H1 (cell line): ENCODE data around the gene FOXC1. TPM values are rescaled to one million over a fixed set of nuclear protein-coding genes. Genes with fewer than 3 reads are reported as not detected.

Experiments used
- CTCF ChIA-PET: fragments of 300-600 bp; sonication (Branson Sonifier 250); formaldehyde crosslinking; loops from one replicate; lab custom pipeline; 2021; ENCODE audit not compliant: partially characterized antibody; lab: Charles Lee
- POLR2A ChIA-PET: fragments of 300-600 bp; sonication (Branson Sonifier 250); formaldehyde crosslinking; loops from one replicate; lab custom pipeline; 2021; ENCODE audit warnings: inconsistent platforms; ENCODE audit not compliant: partially characterized antibody; lab: Charles Lee
- DNase-seq, 2 experiments: peaks; one replicate each; pipeline versions ENCODE4 v3.0.0 to v3.0.0-alpha.2; 2010 to 2022; ENCODE audit warnings: low spot score in 2 of 2, low read depth in 1 of 2, mixed read lengths in 1 of 2
- FAIRE-seq: peaks from 2 replicates; lab custom pipeline; 2011; peaks lifted over from hg19 to GRCh38; lab: Jason Lieb, UNC
- H2AFZ ChIP-seq: 2 replicates; pipeline ENCODE4 v1.8.1; 2012; ENCODE audit warnings: low read length, inconsistent platforms
- H2AK5ac ChIP-seq: 2 replicates; pipeline ENCODE4 v1.6.1; 2013; ENCODE audit warnings: low read depth, low read length
- H2BK120ac ChIP-seq: replicated peaks from 2 replicates; pipeline ENCODE3; 2013; ENCODE audit warnings: low read depth, low read length, inconsistent platforms
- H2BK12ac ChIP-seq: 2 replicates; pipeline ENCODE4 v1.6.1; 2013; ENCODE audit warnings: low read depth, low read length
- H2BK15ac ChIP-seq: 2 replicates; pipeline ENCODE4 v1.6.1; 2013; ENCODE audit warnings: low read length
- H2BK20ac ChIP-seq: 2 replicates; pipeline ENCODE4 v1.6.1; 2013; ENCODE audit warnings: low read length
- H2BK5ac ChIP-seq: 2 replicates; pipeline ENCODE4 v1.6.1; 2013; ENCODE audit warnings: low read depth, low read length
- H3K14ac ChIP-seq: 2 replicates; pipeline ENCODE4 v1.6.1; 2013; ENCODE audit warnings: inconsistent platforms; ENCODE audit not compliant: insufficient read length
- H3K18ac ChIP-seq: 2 replicates; pipeline ENCODE4 v1.6.1; 2013; ENCODE audit warnings: low read length; ENCODE audit errors: extremely low read depth
- H3K23ac ChIP-seq: 2 replicates; pipeline ENCODE4 v1.6.1; 2013; ENCODE audit warnings: inconsistent platforms; ENCODE audit not compliant: insufficient read length
- H3K23me2 ChIP-seq: 2 replicates; pipeline ENCODE4 v1.6.1; 2013; ENCODE audit warnings: low read depth, low read length
- H3K27ac ChIP-seq: 2 replicates; pipeline ENCODE4 v1.6.1; 2011; ENCODE audit warnings: low read depth, low read length, inconsistent platforms
- H3K27me3 ChIP-seq, 4 experiments: replicated peaks in 1 of 4; 1 replicate in 1 of 4; 2 replicates in 3 of 4; pipeline versions ENCODE4 v1.6.1 to v1.8.1; 2011 to 2013; ENCODE audit warnings: low read length in 3 of 4, mild to moderate bottlenecking in 3 of 4, inconsistent platforms in 2 of 4, mixed read lengths in 2 of 4, moderate library complexity in 1 of 4; ENCODE audit not compliant: control insufficient read depth in 3 of 4, insufficient read depth in 3 of 4; ENCODE audit errors: extremely low read depth in 1 of 4
- H3K36me3 ChIP-seq, 4 experiments: 2 replicates each; pipeline versions ENCODE4 v1.6.1 to v1.8.1; 2011 to 2013; ENCODE audit warnings: mild to moderate bottlenecking in 4 of 4, low read length in 3 of 4, moderate library complexity in 2 of 4, control low read depth in 1 of 4, inconsistent platforms in 1 of 4; ENCODE audit not compliant: insufficient read depth in 4 of 4, control insufficient read depth in 2 of 4
- H3K4ac ChIP-seq: replicated peaks from 2 replicates; pipeline ENCODE3; 2013; ENCODE audit warnings: low read length, low read depth, mixed read lengths, inconsistent platforms; ENCODE audit not compliant: insufficient read length
- H3K4me1 ChIP-seq, 4 experiments: replicated peaks in 1 of 4; 1 replicate in 1 of 4; 2 replicates in 3 of 4; pipeline versions ENCODE4 v1.6.1 to v1.8.1; 2011 to 2013; ENCODE audit warnings: low read length in 3 of 4, inconsistent platforms in 2 of 4, mixed read lengths in 1 of 4; ENCODE audit not compliant: insufficient read depth in 4 of 4, control insufficient read depth in 3 of 4
- H3K4me2 ChIP-seq, 2 experiments: 2 replicates each; pipeline versions ENCODE4 v1.6.1 to v1.8.1; 2011 to 2013; ENCODE audit warnings: low read depth in 2 of 2, low read length in 2 of 2, control low read depth in 1 of 2, inconsistent platforms in 1 of 2, mild to moderate bottlenecking in 1 of 2; ENCODE audit not compliant: insufficient read depth in 1 of 2
- H3K4me3 ChIP-seq, 4 experiments: fragments of 200-600, 300-600 bp in 1 of 4; sonication (generic), shearing (Covaris generic), sonication (Bioruptor Twin) in 1 of 4; 2 replicates each; pipeline versions ENCODE4 v1.5.1 to v1.8.1; 2011 to 2016; ENCODE audit warnings: low read length in 4 of 4, low read depth in 3 of 4, control low read depth in 2 of 4, inconsistent platforms in 2 of 4, mild to moderate bottlenecking in 2 of 4, mixed read lengths in 1 of 4, moderate library complexity in 1 of 4; ENCODE audit not compliant: insufficient read depth in 2 of 4; ENCODE audit errors: extremely low read depth in 1 of 4
- H3K56ac ChIP-seq: replicated peaks from 2 replicates; pipeline ENCODE3; 2013; ENCODE audit warnings: low read depth, mild to moderate bottlenecking, mixed read lengths, low read length, inconsistent platforms; ENCODE audit not compliant: insufficient read length
- H3K79me1 ChIP-seq: 2 replicates; pipeline ENCODE4 v1.6.1; 2013; ENCODE audit warnings: low read depth, low read length, control low read depth
- H3K79me2 ChIP-seq, 2 experiments: 2 replicates each; pipeline versions ENCODE4 v1.6.1 to v1.8.1; 2012 to 2013; ENCODE audit warnings: low read length in 2 of 2, mild to moderate bottlenecking in 2 of 2, inconsistent platforms in 1 of 2; ENCODE audit not compliant: insufficient read depth in 2 of 2, control insufficient read depth in 1 of 2
- H3K9ac ChIP-seq, 4 experiments: replicated peaks in 1 of 4; 1 replicate in 1 of 4; 2 replicates in 3 of 4; pipeline versions ENCODE4 v1.6.1 to v1.8.1; 2011 to 2013; ENCODE audit warnings: low read depth in 3 of 4, low read length in 3 of 4, control low read depth in 2 of 4, mild to moderate bottlenecking in 2 of 4, moderate library complexity in 2 of 4, inconsistent platforms in 1 of 4; ENCODE audit errors: extremely low read depth in 1 of 4
- H3K9me3 ChIP-seq, 2 experiments: 2 replicates each; pipeline versions ENCODE4 v1.6.1 to v1.8.1; 2012 to 2013; ENCODE audit warnings: mild to moderate bottlenecking in 2 of 2, moderate library complexity in 2 of 2, control low read depth in 1 of 2, inconsistent platforms in 1 of 2, low read depth in 1 of 2, low read length in 1 of 2, mixed read lengths in 1 of 2; ENCODE audit not compliant: insufficient read depth in 2 of 2
- H4K20me1 ChIP-seq, 2 experiments: replicated peaks in 1 of 2; 2 replicates each; pipeline versions ENCODE3 to v1.8.1; 2011 to 2013; ENCODE audit warnings: inconsistent platforms in 2 of 2, low read length in 2 of 2, mild to moderate bottlenecking in 1 of 2; ENCODE audit not compliant: insufficient read depth in 2 of 2, control insufficient read depth in 1 of 2
- H4K5ac ChIP-seq: 2 replicates; pipeline ENCODE4 v1.6.1; 2013; ENCODE audit warnings: low read length, low read depth, mixed read lengths, inconsistent platforms; ENCODE audit not compliant: insufficient read length
- H4K8ac ChIP-seq: 2 replicates; pipeline ENCODE4 v1.8.0; 2013; ENCODE audit warnings: mild to moderate bottlenecking, moderate library complexity, low read length, inconsistent platforms; ENCODE audit not compliant: insufficient read depth; ENCODE audit errors: extremely low read depth
- H4K91ac ChIP-seq: replicated peaks from 2 replicates; pipeline ENCODE3; 2013; ENCODE audit warnings: low read length, mixed read lengths, inconsistent platforms; ENCODE audit not compliant: insufficient read length
- ATF3 ChIP-seq: IDR thresholded peaks from 2 replicates; pipeline ENCODE4 v1.6.1; 2011; ENCODE audit warnings: low read depth, mild to moderate bottlenecking, low read length; ENCODE audit not compliant: insufficient read depth
- CREB1 ChIP-seq: IDR thresholded peaks from 2 replicates; pipeline ENCODE4 v1.6.1; 2012; ENCODE audit warnings: inconsistent platforms
- GTF2F1 ChIP-seq: IDR thresholded peaks from 2 replicates; pipeline ENCODE4 v1.6.1; 2012; ENCODE audit warnings: low read depth, low read length, improper control_type of control experiment, borderline replicate concordance
- RXRA ChIP-seq: IDR thresholded peaks from 2 replicates; pipeline ENCODE4 v1.6.1; 2011; ENCODE audit warnings: low read depth, mild to moderate bottlenecking, low read length, moderate library complexity; ENCODE audit not compliant: insufficient read depth
- WGBS, 2 experiments: shearing (Covaris generic) in 1 of 2; methylation state at CpG; one replicate each; pipeline versions ENCODE4 v1.1.6 to v1.1.7; 2013 to 2015; ENCODE audit warnings: low lambda C conversion rate in 2 of 2, mixed read lengths in 2 of 2, inconsistent platforms in 1 of 2, low coverage in 1 of 2, missing lambda C conversion rate in 1 of 2; ENCODE audit not compliant: insufficient replicate concordance in 2 of 2, insufficient coverage in 1 of 2, insufficient read length in 1 of 2; ENCODE audit errors: extremely low coverage in 1 of 2, missing lambda C conversion rate in 1 of 2; 5-methylcytosine and 5-hydroxymethylcytosine counted together
- polyA plus RNA-seq, 7 experiments: library from polyadenylated mRNA; depleted of rRNA in 3 of 7; stranded (reverse) in 5 of 7; unstranded in 2 of 7; fragments of >200 nt in 5 of 7; fragments of 200-250 nt in 2 of 7; gene quantifications; 1 replicate in 5 of 7; 2 replicates in 1 of 7; 4 replicates in 1 of 7; pipeline versions ENCODE4 v1.2.1 to v1.2.3, GENCODE V29; 2011 to 2013; ENCODE audit warnings: missing spikeins in 2 of 7, mixed read lengths in 2 of 7
- total RNA-seq: library from RNA; stranded (reverse); fragmentation: NEBNext Ultra II Directional; extraction: Animal tissue kit (Norgen Biotek cat#: 25700); gene quantifications from 2 replicates; pipeline ENCODE4 v1.2.1, GENCODE V29; 2021

The FOXC1 gene
- total and polyA plus RNA-seq, 2 of the 8 experiments (the other 6 are each of a cell fraction or from before 2014, with no cell fraction given), result 0.22 TPM; not detected in 1

- Histone ChIP-seq H3K4me3 (no peak overlapping the region), H4K8ac (no peak overlapping the region), H2BK5ac (no peak overlapping the region), H3K4me1 (peaks cover 0 to 8% (median 4%) of the 10 kb centered on the region in 4 experiments; a peak in 4 of 7 replicates), H3K18ac (no peak overlapping the region), H4K91ac (no peak overlapping the region), H3K27me3 (no peaks in the 10 kb centered on the region; a peak in 1 of 7 replicates), H3K23me2 (no peaks in the 10 kb centered on the region), H4K20me1 (no peaks in the 10 kb centered on the region), H3K56ac (no peak overlapping the region), H2BK120ac (no peak overlapping the region), H2BK12ac (no peak overlapping the region), H3K4ac (no peak overlapping the region), H2AK5ac (no peak overlapping the region), H3K36me3 (no peaks in the 10 kb centered on the region), H2AFZ (no peak overlapping the region), H4K5ac (no peak overlapping the region), H3K9me3 (no peaks in the 10 kb centered on the region), H3K9ac (no peak overlapping the region), H3K79me1 (no peaks in the 10 kb centered on the region), H2BK15ac (no peak overlapping the region), H3K14ac (no peak overlapping the region), H2BK20ac (no peak overlapping the region), H3K4me2 (no peak overlapping the region), H3K23ac (no peak overlapping the region), H3K27ac (no peak overlapping the region), H3K79me2 (no peaks in the 10 kb centered on the region)
- POLR2A ChIA-PET, result no interaction called here
- DNase-seq (no peak), FAIRE-seq (no peak)
- WGBS, 2 experiments, result 95% methylated on average over 1 of the region's 1 CpG; no CpG with 5 or more reads in 1 of the 2 experiments
- CTCF ChIA-PET, result interaction anchor here (1.7 to 4.3 kb wide), 3 partner anchors 9 to 25 kb away, joined by 7 to 20 read pairs (median 14); no protein-coding TSS in a partner anchor
- no peak for TF ChIP-seq CREB1
- no peak for TF ChIP-seq GTF2F1
- TF ChIP-seq ATF3, result no peak
- no peak for TF ChIP-seq RXRA
These were observed 38.9 kb upstream of the FOXC1 start for GRCh38 chr6:1570848-1571247.
